SKM-1 treated with dmso at 0.1 percent for 144 hours (cell line): ENCODE data around the gene WWOX.

Experiments
- DNase-seq: peaks from one replicate; lab custom pipeline; 2025; ENCODE audit not compliant: unreplicated experiment; lab: John Stamatoyannopoulos, UW

The WWOX gene

GRCh38 chr16:79137426-79137939 is 1038.0 kb downstream of the WWOX start:
- DNase-seq, result no peak

GRCh38 chr16:79139799-79140198 is 1040.3 kb downstream of the WWOX start:
- no peak for DNase-seq

- DNase-seq, result no peak
Measured at GRCh38 chr16:79143026-79143425, 1043.6 kb downstream of the WWOX start.

- DNase-seq, result no peak
Measured at GRCh38 chr16:79150151-79150550, 1050.7 kb downstream of the WWOX start.

- no peak for DNase-seq
Measured at GRCh38 chr16:79150632-79151310, 1051.3 kb downstream of the WWOX start.

- DNase-seq, result no peak
Measured at GRCh38 chr16:79154086-79154485, 1054.6 kb downstream of the WWOX start.

GRCh38 chr16:79155471-79155870 is 1056.0 kb downstream of the WWOX start:
- DNase-seq, result no peak

GRCh38 chr16:79155904-79156303 is 1056.5 kb downstream of the WWOX start:
- no peak for DNase-seq

GRCh38 chr16:79156761-79157160 is 1057.3 kb downstream of the WWOX start:
- no peak for DNase-seq

- no peak for DNase-seq
Measured at GRCh38 chr16:79158337-79158736, 1058.9 kb downstream of the WWOX start.

GRCh38 chr16:79159261-79160049 is 1060.0 kb downstream of the WWOX start:
- DNase-seq, result no peak

- DNase-seq, result no peak
Measured at GRCh38 chr16:79162977-79163376, 1063.5 kb downstream of the WWOX start.

- DNase-seq, result no peak
Measured at GRCh38 chr16:79163691-79164387, 1064.4 kb downstream of the WWOX start.

GRCh38 chr16:79164388-79164995 is 1065.0 kb downstream of the WWOX start:
- no peak for DNase-seq

GRCh38 chr16:79165079-79165478 is 1065.6 kb downstream of the WWOX start:
- no peak for DNase-seq

- DNase-seq, result no peak
Measured at GRCh38 chr16:79165506-79165905, 1066.1 kb downstream of the WWOX start.

GRCh38 chr16:79167893-79168292 is 1068.4 kb downstream of the WWOX start:
- DNase-seq, result no peak

- no peak for DNase-seq
Measured at GRCh38 chr16:79168321-79168720, 1068.9 kb downstream of the WWOX start.

GRCh38 chr16:79169239-79169638 is 1069.8 kb downstream of the WWOX start:
- DNase-seq, result no peak

GRCh38 chr16:79170555-79171246 is 1071.2 kb downstream of the WWOX start:
- DNase-seq, result no peak

- DNase-seq, result no peak
Measured at GRCh38 chr16:79171504-79171903, 1072.0 kb downstream of the WWOX start.
